Kidney epithelial cell (primary cell): Measurements from ENCODE around the gene NUFIP1. TPM values are rescaled to one million over a fixed set of nuclear protein-coding genes. Genes with fewer than 3 reads are reported as not detected.

ENCODE experiments used
- DNase-seq: peaks from one replicate; pipeline ENCODE4 v3.0.0-alpha.2; 2010; ENCODE audit warnings: low read depth
- H3K27me3 ChIP-seq: 2 replicates; pipeline ENCODE4 v1.6.0; 2011; ENCODE audit warnings: low read length; ENCODE audit not compliant: control insufficient read depth, insufficient read depth
- H3K36me3 ChIP-seq: 2 replicates; pipeline ENCODE4 v1.5.1; 2011; ENCODE audit warnings: low read length; ENCODE audit not compliant: control insufficient read depth, insufficient read depth
- H3K4me3 ChIP-seq: 2 replicates; pipeline ENCODE4 v1.5.1; 2011; ENCODE audit warnings: low read depth, mild to moderate bottlenecking, control low read depth, low read length
- CTCF ChIP-seq: IDR thresholded peaks from 2 replicates; pipeline ENCODE4 v1.5.1; 2011; ENCODE audit warnings: mild to moderate bottlenecking, moderate library complexity, low read length, control low read depth, inconsistent platforms; ENCODE audit not compliant: insufficient read depth, poor library complexity, severe bottlenecking
- total RNA-seq: library from RNA; depleted of rRNA; stranded (reverse); fragments of >200 nt; gene quantifications from 2 replicates; pipeline ENCODE4 v1.2.3, GENCODE V29; 2015

NUFIP1 gene
- total RNA-seq, 1 donor from 2014 or later: 6.3 TPM

GRCh38 chr13:45003417-45003816 is 14.1 kb upstream of the NUFIP1 start:
- DNase-seq: no peak
- no peaks in the 10 kb centered on the region for H3K27me3 ChIP-seq
- no peak for TF ChIP-seq CTCF
- H3K36me3 ChIP-seq: no peaks in the 10 kb centered on the region
- no peak overlapping the region for H3K4me3 ChIP-seq

DNA sequence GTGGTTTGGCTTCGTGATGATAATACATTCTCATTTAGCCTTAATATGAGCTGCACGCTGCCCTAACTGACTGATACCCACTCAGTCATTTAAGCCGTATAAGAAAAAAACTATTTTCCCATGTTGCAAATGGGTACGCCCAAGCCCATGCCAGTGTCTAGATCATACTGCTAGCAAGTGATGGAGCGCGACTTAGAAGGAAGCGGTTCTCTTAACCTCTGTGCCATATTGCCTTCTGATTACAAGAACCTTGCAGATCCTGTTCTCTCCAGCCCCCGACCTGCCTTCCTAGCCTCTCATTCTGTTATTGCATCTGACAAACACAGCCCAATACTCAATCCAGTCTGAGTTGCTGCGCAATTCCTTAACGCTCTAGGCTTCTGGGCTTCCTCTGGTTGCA is 670 bp upstream of the NUFIP1 start:
- TF ChIP-seq CTCF: no peak
- peak overlapping the region; percentile 82 for H3K4me3 ChIP-seq
- no peaks in the 10 kb centered on the region for H3K36me3 ChIP-seq
- no peaks in the 10 kb centered on the region for H3K27me3 ChIP-seq
- DNase-seq: no peak

DNA sequence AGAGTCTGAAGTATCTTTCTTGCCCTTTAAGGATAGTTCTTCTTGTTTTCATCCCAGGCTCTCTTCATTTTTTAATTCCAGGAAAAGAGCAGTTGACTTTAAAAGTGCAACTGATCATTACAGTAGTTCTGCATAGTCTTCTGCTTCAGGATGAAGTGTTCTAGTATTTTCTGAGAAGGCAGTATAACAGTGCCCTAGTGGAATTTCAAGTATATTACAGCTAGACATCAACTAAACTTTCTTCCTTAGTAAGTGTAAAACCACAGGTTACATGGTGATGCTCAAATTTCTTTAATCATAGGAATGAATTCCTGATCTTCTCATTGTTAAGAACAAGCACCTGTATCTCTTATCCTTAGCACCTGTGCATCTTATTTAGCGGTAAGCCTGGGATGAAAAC is 10.9 kb downstream of the NUFIP1 start:
- H3K27me3 ChIP-seq: no peaks in the 10 kb centered on the region
- DNase-seq: no peak
- no peaks in the 10 kb centered on the region for H3K36me3 ChIP-seq
- H3K4me3 ChIP-seq: no peak overlapping the region
- no peak for TF ChIP-seq CTCF

GRCh38 chr13:44976949-44977583 is 12.2 kb downstream of the NUFIP1 start:
- TF ChIP-seq CTCF: no peak
- Histone ChIP-seq H3K27me3 (no peaks in the 10 kb centered on the region), H3K4me3 (no peak overlapping the region), H3K36me3 (no peaks in the 10 kb centered on the region)
- no peak for DNase-seq

GRCh38 chr13:44976196-44976595 is 13.1 kb downstream of the NUFIP1 start:
- no peak for DNase-seq
- Histone ChIP-seq H3K27me3 (no peaks in the 10 kb centered on the region), H3K4me3 (no peak overlapping the region), H3K36me3 (no peaks in the 10 kb centered on the region)
- no peak for TF ChIP-seq CTCF

DNA sequence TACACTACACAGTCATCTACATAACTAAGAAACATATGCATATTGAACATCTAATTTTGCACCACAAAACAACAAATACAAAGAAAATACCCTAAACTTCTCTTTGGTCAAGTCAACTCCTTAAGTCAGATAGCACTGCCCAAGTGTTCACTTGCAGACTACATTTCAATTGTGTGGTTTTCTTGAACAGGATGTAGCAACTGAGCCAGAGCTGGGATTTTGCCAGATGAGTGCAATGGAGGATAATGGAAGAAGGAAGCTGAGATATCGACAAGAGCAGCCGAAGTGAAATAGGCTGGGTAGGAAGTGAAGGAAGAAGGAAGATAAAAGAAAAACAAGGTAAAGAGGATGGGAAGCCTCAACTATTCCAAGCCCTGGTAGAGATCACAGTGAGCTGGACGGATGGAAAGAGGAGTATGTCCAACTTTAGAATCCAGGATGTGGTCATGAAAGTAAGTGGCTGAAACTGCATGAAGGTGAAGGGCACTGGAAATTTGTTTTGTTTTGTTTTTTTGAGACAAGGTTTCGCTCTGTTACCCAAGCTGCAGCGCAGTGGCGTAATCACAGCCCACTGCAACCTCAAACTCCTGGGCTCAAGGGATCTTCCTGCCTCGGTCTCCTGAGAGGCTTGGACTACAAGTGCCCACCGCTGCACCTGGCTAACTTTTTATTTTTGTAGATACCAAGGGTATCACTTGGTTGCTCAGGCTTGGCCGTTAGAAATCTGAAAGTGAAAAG is 15.0 kb downstream of the NUFIP1 start:
- Histone ChIP-seq H3K27me3 (no peaks in the 10 kb centered on the region), H3K36me3 (no peaks in the 10 kb centered on the region), H3K4me3 (no peak overlapping the region)
- no peak for DNase-seq
- no peak for TF ChIP-seq CTCF
